NCI-H1092 (cell line): ENCODE results near the gene CAMTA1.

ENCODE experiments used
- DNase-seq: peaks from one replicate; lab custom pipeline; 2025; lab: John Stamatoyannopoulos, UW

CAMTA1 gene

GRCh38 chr1:7040969-7041695 lies 255.9 kb downstream of the CAMTA1 start:
- no peak for DNase-seq

- DNase-seq: peak; percentile 56
Measured at GRCh38 chr1:7042322-7043190, 257.3 kb downstream of the CAMTA1 start.

- DNase-seq: no peak
Measured at GRCh38 chr1:7043191-7043549, 257.9 kb downstream of the CAMTA1 start.

- DNase-seq: no peak
Measured at GRCh38 chr1:7043719-7044535, 258.7 kb downstream of the CAMTA1 start.

- DNase-seq: no peak
Measured at GRCh38 chr1:7045897-7046296, 260.6 kb downstream of the CAMTA1 start.

- DNase-seq: peak; percentile 21
Measured at GRCh38 chr1:7046314-7046713, 261.1 kb downstream of the CAMTA1 start.

GRCh38 chr1:7046891-7047290 lies 261.6 kb downstream of the CAMTA1 start:
- no peak for DNase-seq

GRCh38 chr1:7047866-7048265 lies 262.6 kb downstream of the CAMTA1 start:
- DNase-seq: no peak

- no peak for DNase-seq
Measured at GRCh38 chr1:7048395-7048794, 263.1 kb downstream of the CAMTA1 start.

- DNase-seq: no peak
Measured at GRCh38 chr1:7049913-7050625, 264.8 kb downstream of the CAMTA1 start.

- DNase-seq: no peak
Measured at GRCh38 chr1:7050751-7051665, 265.8 kb downstream of the CAMTA1 start.

- no peak for DNase-seq
Measured at GRCh38 chr1:7052701-7053100, 267.4 kb downstream of the CAMTA1 start.

GRCh38 chr1:7060745-7061144 lies 275.5 kb downstream of the CAMTA1 start:
- no peak for DNase-seq

GRCh38 chr1:7062346-7063061 lies 277.2 kb downstream of the CAMTA1 start:
- DNase-seq: no peak

GRCh38 chr1:7063981-7064380 lies 278.7 kb downstream of the CAMTA1 start:
- DNase-seq: no peak

- no peak for DNase-seq
Measured at GRCh38 chr1:7068552-7068951, 283.3 kb downstream of the CAMTA1 start.

GRCh38 chr1:7069931-7070330 lies 284.7 kb downstream of the CAMTA1 start:
- DNase-seq: no peak

GRCh38 chr1:7070389-7071029 lies 285.3 kb downstream of the CAMTA1 start:
- peak; percentile 52 for DNase-seq

- DNase-seq: no peak
Measured at GRCh38 chr1:7076117-7076516, 290.9 kb downstream of the CAMTA1 start.

- no peak for DNase-seq
Measured at GRCh38 chr1:7076572-7076971, 291.3 kb downstream of the CAMTA1 start.
